Measurements from ENCODE around the gene TRPM4. TPM values are rescaled to one million over a fixed set of nuclear protein-coding genes. Genes with fewer than 3 reads are reported as not detected.
A peak's percentile ranks its signal among the peaks of the same experiment; 100 is the strongest.
"Not testable (repeated sequence)": the region's sequence is repeated elsewhere in the genome, so short reads cannot be mapped to it uniquely, and the experiment has no call there.

The TRPM4 gene
- polyA plus RNA-seq, 3 donors from 2014 or later, result 0.17 TPM; not detected in 2

DNA sequence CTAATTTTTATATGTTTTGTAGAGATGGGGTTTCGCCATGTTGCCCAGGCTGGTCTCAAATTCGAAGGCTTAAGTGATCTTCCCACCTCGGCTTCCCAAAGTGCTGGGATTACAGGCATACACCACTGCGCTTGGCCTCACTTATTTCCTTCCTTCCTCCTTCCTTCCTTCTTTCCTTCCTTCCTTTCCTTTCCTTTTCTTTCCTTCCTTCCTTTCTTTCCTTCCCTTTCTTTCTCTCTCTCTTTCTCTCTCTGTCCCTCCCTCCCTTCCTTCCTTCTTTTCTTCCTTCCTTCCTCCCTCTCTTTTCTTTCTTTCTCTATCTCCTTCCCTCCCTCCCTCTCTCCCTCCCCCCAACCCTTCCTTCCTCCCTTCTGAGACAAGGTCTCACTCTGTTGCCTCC lies 36.8 kb downstream of the TRPM4 start:
- Mint-ChIP-seq H3K9me3 (no peaks in the 10 kb centered on the region), H3K36me3 (no peaks in the 10 kb centered on the region), H3K4me3 (no peak overlapping the region), H3K27ac (peak overlapping the region in 1 of 6 donors; percentile 57), H3K4me1 (peaks cover 5 to 6% of the 10 kb centered on the region in 2 donors), H3K27me3 (ENCODE audit: low read depth in 3 of 3) (peaks cover 0 to 6% (median 2%) of the 10 kb centered on the region in 3 donors)
- no peak for DNase-seq

DNA sequence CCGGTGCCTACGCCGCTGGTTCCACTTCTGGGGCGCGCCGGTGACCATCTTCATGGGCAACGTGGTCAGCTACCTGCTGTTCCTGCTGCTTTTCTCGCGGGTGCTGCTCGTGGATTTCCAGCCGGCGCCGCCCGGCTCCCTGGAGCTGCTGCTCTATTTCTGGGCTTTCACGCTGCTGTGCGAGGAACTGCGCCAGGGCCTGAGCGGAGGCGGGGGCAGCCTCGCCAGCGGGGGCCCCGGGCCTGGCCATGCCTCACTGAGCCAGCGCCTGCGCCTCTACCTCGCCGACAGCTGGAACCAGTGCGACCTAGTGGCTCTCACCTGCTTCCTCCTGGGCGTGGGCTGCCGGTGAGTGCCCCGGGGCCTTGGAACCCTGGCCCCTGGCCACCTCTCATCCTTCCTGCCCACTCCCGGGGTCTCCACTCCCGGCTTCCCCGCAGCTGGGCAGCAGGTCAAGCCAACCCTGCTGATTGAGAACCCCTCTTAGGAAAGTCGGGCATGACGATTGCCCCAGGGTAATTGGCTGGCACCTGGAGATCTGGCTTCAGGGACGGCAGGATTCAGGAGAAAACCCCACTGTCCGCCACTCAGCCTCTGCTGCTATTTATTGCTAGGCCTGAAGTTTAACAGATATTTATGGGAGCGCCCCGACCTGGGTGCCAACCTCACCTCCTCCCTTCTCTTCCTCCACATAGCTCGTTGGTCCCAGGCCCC lies 39.1 kb downstream of the TRPM4 start:
- H3K36me3 Mint-ChIP-seq, result no peaks in the 10 kb centered on the region
- H3K9me3 Mint-ChIP-seq, result no peaks in the 10 kb centered on the region
- no peak overlapping the region for H3K4me3 Mint-ChIP-seq
- no peak for DNase-seq
- no peak overlapping the region for H3K27ac Mint-ChIP-seq
- H3K4me1 Mint-ChIP-seq, result no peaks in the 10 kb centered on the region
- H3K27me3 Mint-ChIP-seq (ENCODE audit: low read depth in 3 of 3), result peaks cover 0 to 8% (median 2%) of the 10 kb centered on the region in 3 donors

GRCh38 chr19:49200238-49200862 lies 42.8 kb downstream of the TRPM4 start:
- H3K9me3 Mint-ChIP-seq, result no peaks in the 10 kb centered on the region
- no peak overlapping the region for H3K27ac Mint-ChIP-seq
- no peaks in the 10 kb centered on the region for H3K36me3 Mint-ChIP-seq
- H3K4me1 Mint-ChIP-seq, result no peaks in the 10 kb centered on the region
- no peak for DNase-seq
- H3K4me3 Mint-ChIP-seq, result no peak overlapping the region
- peaks cover 0 to 13% (median 2%) of the 10 kb centered on the region in 3 donors for H3K27me3 Mint-ChIP-seq (ENCODE audit: low read depth in 3 of 3)

DNA sequence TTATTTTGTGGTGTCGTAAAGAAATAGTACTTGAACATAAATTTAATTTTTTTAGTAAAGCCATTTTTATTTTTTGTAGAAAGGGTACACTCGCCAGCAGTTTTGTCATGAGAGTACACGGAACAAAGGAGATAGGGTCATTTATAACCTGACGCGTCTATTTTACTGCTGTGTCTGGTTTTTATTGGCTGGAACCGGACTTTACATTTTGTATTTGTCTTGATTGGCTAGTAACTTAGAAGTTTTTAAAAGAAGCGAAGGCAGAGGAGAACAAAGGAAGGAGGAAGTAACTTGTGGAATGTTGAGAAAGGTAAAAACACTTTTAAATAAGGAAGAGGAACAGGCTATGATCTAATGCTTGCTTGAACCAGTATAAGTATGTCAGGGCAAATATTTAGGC lies 43.5 kb downstream of the TRPM4 start:
- H3K4me1 Mint-ChIP-seq, result no peaks in the 10 kb centered on the region
- no peak for DNase-seq
- no peaks in the 10 kb centered on the region for H3K9me3 Mint-ChIP-seq
- H3K36me3 Mint-ChIP-seq, result no peaks in the 10 kb centered on the region
- peak overlapping the region in 1 of 6 donors; percentile 24 for H3K27ac Mint-ChIP-seq
- peaks cover 0 to 13% (median 2%) of the 10 kb centered on the region in 3 donors for H3K27me3 Mint-ChIP-seq (ENCODE audit: low read depth in 3 of 3)
- no peak overlapping the region for H3K4me3 Mint-ChIP-seq

DNA sequence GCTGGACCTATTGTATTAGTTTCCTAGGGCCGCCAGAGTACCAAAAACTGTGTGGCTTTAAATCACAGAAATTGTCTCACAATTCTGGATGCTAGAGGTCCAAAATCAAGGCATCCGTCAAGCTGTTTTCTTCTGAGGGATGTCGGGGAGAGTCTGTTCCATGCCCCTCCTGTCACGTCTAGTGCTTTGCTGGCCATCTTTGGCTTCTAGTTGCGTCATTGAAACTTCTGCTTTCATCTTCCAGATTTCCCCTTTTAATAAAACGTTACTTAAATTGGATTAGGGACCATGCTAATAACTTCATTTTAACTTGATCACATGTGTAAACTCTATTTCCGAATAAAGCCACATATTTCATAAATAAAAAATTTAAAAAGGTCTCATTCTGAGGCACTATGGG lies 47.5 kb downstream of the TRPM4 start:
- Mint-ChIP-seq H3K9me3 (no peaks in the 10 kb centered on the region), H3K4me1 (peaks cover 0 to 8% of the 10 kb centered on the region in 2 donors), H3K27ac (no peak overlapping the region), H3K36me3 (no peaks in the 10 kb centered on the region), H3K4me3 (no peak overlapping the region), H3K27me3 (ENCODE audit: low read depth in 3 of 3) (peaks cover 2 to 7% (median 4%) of the 10 kb centered on the region in 3 donors)
- DNase-seq, result no peak

- H3K36me3 Mint-ChIP-seq; DNase-seq; H3K27me3 Mint-ChIP-seq (ENCODE audit: low read depth in 3 of 3); H3K4me1 Mint-ChIP-seq; H3K9me3 Mint-ChIP-seq: not testable (repeated sequence)
- H3K27ac Mint-ChIP-seq, result peak overlapping the region in 1 of 6 donors; percentile 46
- H3K4me3 Mint-ChIP-seq, result peak overlapping the region in 1 of 5 donors; percentile 10
Measured at GRCh38 chr19:49209502-49209901, 51.9 kb downstream of the TRPM4 start.

- no peaks in the 10 kb centered on the region for H3K9me3 Mint-ChIP-seq
- peak overlapping the region in 3 of 5 donors; percentile 10 to 33 (median 25) for H3K4me3 Mint-ChIP-seq
- H3K36me3 Mint-ChIP-seq, result no peaks in the 10 kb centered on the region
- H3K27ac Mint-ChIP-seq, result peak overlapping the region in 2 of 6 donors; percentile 46 to 50
- peaks cover 4 to 5% (median 4%) of the 10 kb centered on the region in 3 donors for H3K27me3 Mint-ChIP-seq (ENCODE audit: low read depth in 3 of 3)
- peak; percentile 30 to 35 (median 33) for DNase-seq
- peaks cover 2 to 8% of the 10 kb centered on the region in 2 donors for H3K4me1 Mint-ChIP-seq
Measured at GRCh38 chr19:49210108-49210900, 52.7 kb downstream of the TRPM4 start.

DNA sequence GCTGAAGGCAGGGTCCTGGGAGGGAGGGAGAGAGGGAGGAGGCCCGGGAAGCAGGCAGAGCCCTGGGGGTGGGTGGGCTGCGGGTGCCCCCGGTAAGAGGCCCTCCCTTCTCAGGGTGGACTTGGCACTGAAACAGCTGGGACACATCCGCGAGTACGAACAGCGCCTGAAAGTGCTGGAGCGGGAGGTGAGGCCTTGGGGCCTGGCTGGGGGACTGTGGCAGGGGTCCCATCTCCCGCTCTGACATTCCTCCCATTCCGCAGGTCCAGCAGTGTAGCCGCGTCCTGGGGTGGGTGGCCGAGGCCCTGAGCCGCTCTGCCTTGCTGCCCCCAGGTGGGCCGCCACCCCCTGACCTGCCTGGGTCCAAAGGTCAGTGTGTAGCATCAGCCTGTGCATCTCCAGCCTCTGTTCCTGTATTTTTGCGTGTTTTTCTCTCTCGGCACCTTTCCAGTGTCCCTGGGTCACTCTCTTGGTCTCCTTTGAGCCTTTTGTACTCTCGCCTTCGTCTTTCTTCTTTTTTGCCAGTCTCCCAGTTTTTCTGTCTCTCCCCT lies 53.4 kb downstream of the TRPM4 start:
- DNase-seq, result no peak
- Mint-ChIP-seq H3K27me3 (ENCODE audit: low read depth in 3 of 3) (peaks cover 4 to 5% (median 5%) of the 10 kb centered on the region in 3 donors), H3K36me3 (no peaks in the 10 kb centered on the region), H3K9me3 (no peaks in the 10 kb centered on the region), H3K27ac (no peak overlapping the region), H3K4me3 (no peak overlapping the region), H3K4me1 (peaks cover 2 to 8% of the 10 kb centered on the region in 2 donors)

- Mint-ChIP-seq H3K9me3 (no peaks in the 10 kb centered on the region), H3K4me3 (no peak overlapping the region), H3K36me3 (no peaks in the 10 kb centered on the region), H3K27ac (no peak overlapping the region), H3K27me3 (ENCODE audit: low read depth in 3 of 3) (peaks cover 3 to 6% (median 4%) of the 10 kb centered on the region in 3 donors), H3K4me1 (peaks cover 2 to 8% of the 10 kb centered on the region in 2 donors)
- no peak for DNase-seq
Measured at GRCh38 chr19:49212016-49212701, 54.6 kb downstream of the TRPM4 start.

DNA sequence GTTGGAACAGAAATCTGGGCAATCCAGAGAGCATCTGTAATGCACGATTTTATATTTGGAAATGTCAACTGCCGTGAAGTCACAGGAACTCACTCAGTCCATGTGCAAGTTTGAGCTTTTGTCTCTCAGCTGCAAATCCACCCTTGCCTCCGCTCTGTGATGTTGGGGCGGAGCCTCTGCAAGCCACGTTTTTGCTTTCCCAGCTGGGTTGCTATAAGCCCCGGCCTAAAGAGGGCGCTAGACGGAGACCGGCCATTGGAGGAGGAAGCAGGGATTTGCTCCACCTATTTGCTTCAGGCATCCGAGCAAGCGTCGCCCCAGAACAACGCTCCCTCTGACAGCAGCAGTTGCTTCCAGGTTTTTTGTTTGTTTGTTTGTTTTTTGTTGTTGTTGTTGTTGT lies 56.2 kb downstream of the TRPM4 start:
- no peak overlapping the region for H3K4me3 Mint-ChIP-seq
- H3K36me3 Mint-ChIP-seq, result no peaks in the 10 kb centered on the region
- H3K4me1 Mint-ChIP-seq, result peaks cover 0 to 2% of the 10 kb centered on the region in 2 donors
- H3K27me3 Mint-ChIP-seq (ENCODE audit: low read depth in 3 of 3), result peaks cover 3 to 6% (median 4%) of the 10 kb centered on the region in 3 donors
- no peak for DNase-seq
- H3K27ac Mint-ChIP-seq, result no peak overlapping the region
- no peaks in the 10 kb centered on the region for H3K9me3 Mint-ChIP-seq

GRCh38 chr19:49214701-49215100 lies 57.1 kb downstream of the TRPM4 start:
- Mint-ChIP-seq H3K4me1 (peaks cover 0 to 2% of the 10 kb centered on the region in 2 donors), H3K27ac (no peak overlapping the region), H3K36me3 (no peaks in the 10 kb centered on the region), H3K27me3 (ENCODE audit: low read depth in 3 of 3) (peaks cover 3 to 6% (median 4%) of the 10 kb centered on the region in 3 donors), H3K4me3 (no peak overlapping the region), H3K9me3 (no peaks in the 10 kb centered on the region)
- no peak for DNase-seq

GRCh38 chr19:49216071-49216470 lies 58.5 kb downstream of the TRPM4 start:
- H3K36me3 Mint-ChIP-seq, result no peaks in the 10 kb centered on the region
- no peak for DNase-seq
- peaks cover 2 to 6% (median 4%) of the 10 kb centered on the region in 3 donors for H3K27me3 Mint-ChIP-seq (ENCODE audit: low read depth in 3 of 3)
- H3K4me1 Mint-ChIP-seq, result no peaks in the 10 kb centered on the region
- no peak overlapping the region for H3K4me3 Mint-ChIP-seq
- H3K9me3 Mint-ChIP-seq, result no peaks in the 10 kb centered on the region
- no peak overlapping the region for H3K27ac Mint-ChIP-seq

- Mint-ChIP-seq H3K36me3 (no peaks in the 10 kb centered on the region), H3K27me3 (ENCODE audit: low read depth in 3 of 3) (peaks cover 0 to 6% (median 0%) of the 10 kb centered on the region in 3 donors), H3K9me3 (no peaks in the 10 kb centered on the region), H3K27ac (no peak overlapping the region), H3K4me3 (no peak overlapping the region), H3K4me1 (no peaks in the 10 kb centered on the region)
- no peak for DNase-seq
Measured at GRCh38 chr19:49217382-49217781, 59.8 kb downstream of the TRPM4 start.

All from immature natural killer cell (primary cell).